Smooth muscle cell (in vitro differentiated cells): ENCODE data around the gene KLK6. TPM values are rescaled to one million over a fixed set of nuclear protein-coding genes. Genes with fewer than 3 reads are reported as not detected.
"Not testable (repeated sequence)": the region's sequence is repeated elsewhere in the genome, so short reads cannot be mapped to it uniquely, and the experiment has no call there.

ENCODE experiments used
- DNase-seq: peaks from one replicate; lab custom pipeline; 2025; ENCODE audit not compliant: unreplicated experiment; lab: John Stamatoyannopoulos, UW
- H2AFZ ChIP-seq: fragments of 200-600 bp; sonication (generic); 2 replicates; pipeline ENCODE4 v1.6.0; 2016; ENCODE audit warnings: antibody characterized with exemption, low read depth, mild to moderate bottlenecking
- H3F3A ChIP-seq: fragments of 200-600 bp; sonication (generic); 2 replicates; pipeline ENCODE4 v1.6.0; 2017; ENCODE audit warnings: antibody characterized with exemption, low read depth
- H3K27ac ChIP-seq: fragments of 200-600 bp; sonication (generic); 2 replicates; pipeline ENCODE4 v1.5.1; 2016; ENCODE audit warnings: low read depth, mild to moderate bottlenecking
- H3K27me3 ChIP-seq: fragments of 200-600 bp; sonication (generic); 2 replicates; pipeline ENCODE4 v1.6.1; 2016; ENCODE audit warnings: low read depth, mild to moderate bottlenecking
- H3K36me3 ChIP-seq: fragments of 200-600 bp; sonication (generic); 2 replicates; pipeline ENCODE4 v1.5.1; 2016; ENCODE audit warnings: low read depth
- H3K4me1 ChIP-seq: fragments of 200-600 bp; sonication (generic); 2 replicates; pipeline ENCODE4 v1.5.1; 2016; ENCODE audit warnings: low read depth
- H3K4me2 ChIP-seq: fragments of 200-600 bp; sonication (generic); 2 replicates; pipeline ENCODE4 v1.6.0; 2016; ENCODE audit warnings: mild to moderate bottlenecking
- H3K4me3 ChIP-seq: fragments of 200-600 bp; sonication (generic); 2 replicates; pipeline ENCODE4 v1.5.1; 2016; ENCODE audit warnings: mild to moderate bottlenecking
- H3K79me2 ChIP-seq: fragments of 200-600 bp; sonication (generic); 2 replicates; pipeline ENCODE4 v1.6.0; 2016; ENCODE audit warnings: low read depth, mild to moderate bottlenecking
- H3K9ac ChIP-seq: fragments of 200-600 bp; sonication (generic); 2 replicates; pipeline ENCODE4 v1.6.0; 2016; ENCODE audit warnings: low read depth
- H3K9me3 ChIP-seq: fragments of 200-600 bp; sonication (generic); replicated peaks from 2 replicates; pipeline ENCODE4 v1.5.1; 2016; ENCODE audit warnings: low read depth
- H4K20me1 ChIP-seq: fragments of 200-600 bp; sonication (generic); 2 replicates; pipeline ENCODE4 v1.6.0; 2016; ENCODE audit warnings: low read depth
- WGBS: methylation state at CpG from one replicate; pipeline ENCODE4 v1.1.7; 2016; ENCODE audit warnings: low lambda C conversion rate; 5-methylcytosine and 5-hydroxymethylcytosine counted together
- polyA plus RNA-seq: library from polyadenylated mRNA; unstranded; fragments of >200 nt; fragmentation: Nextera tagmentation; extraction: Ambion mirVana; gene quantifications from 2 replicates; pipeline ENCODE4 v1.2.1, GENCODE V29; 2016
- total RNA-seq: library from RNA; depleted of rRNA; stranded (reverse); fragments of >200 nt; gene quantifications from 2 replicates; pipeline ENCODE4 v1.2.3, GENCODE V29; 2014
- TF ChIP-seq, protein P1 (sequence below): fragments of 200-600 bp; sonication (generic); IDR thresholded peaks from 2 replicates; pipeline ENCODE4 v1.5.1; 2017; ENCODE audit warnings: borderline replicate concordance, mild to moderate bottlenecking, antibody characterized with exemption; ENCODE audit not compliant: insufficient read depth, poor library complexity, severe bottlenecking

Gene KLK6
- total and polyA plus RNA-seq, 2 experiments from 2014 or later, result 7.1 to 20.7 TPM

- TF ChIP-seq, protein P1, sequence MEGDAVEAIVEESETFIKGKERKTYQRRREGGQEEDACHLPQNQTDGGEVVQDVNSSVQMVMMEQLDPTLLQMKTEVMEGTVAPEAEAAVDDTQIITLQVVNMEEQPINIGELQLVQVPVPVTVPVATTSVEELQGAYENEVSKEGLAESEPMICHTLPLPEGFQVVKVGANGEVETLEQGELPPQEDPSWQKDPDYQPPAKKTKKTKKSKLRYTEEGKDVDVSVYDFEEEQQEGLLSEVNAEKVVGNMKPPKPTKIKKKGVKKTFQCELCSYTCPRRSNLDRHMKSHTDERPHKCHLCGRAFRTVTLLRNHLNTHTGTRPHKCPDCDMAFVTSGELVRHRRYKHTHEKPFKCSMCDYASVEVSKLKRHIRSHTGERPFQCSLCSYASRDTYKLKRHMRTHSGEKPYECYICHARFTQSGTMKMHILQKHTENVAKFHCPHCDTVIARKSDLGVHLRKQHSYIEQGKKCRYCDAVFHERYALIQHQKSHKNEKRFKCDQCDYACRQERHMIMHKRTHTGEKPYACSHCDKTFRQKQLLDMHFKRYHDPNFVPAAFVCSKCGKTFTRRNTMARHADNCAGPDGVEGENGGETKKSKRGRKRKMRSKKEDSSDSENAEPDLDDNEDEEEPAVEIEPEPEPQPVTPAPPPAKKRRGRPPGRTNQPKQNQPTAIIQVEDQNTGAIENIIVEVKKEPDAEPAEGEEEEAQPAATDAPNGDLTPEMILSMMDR, result no peak
- WGBS, result 90% methylated on average over 2 of the region's 2 CpGs
Observed at GRCh38 chr19:50994129-50994528, 24.7 kb upstream of the KLK6 start.

DNA sequence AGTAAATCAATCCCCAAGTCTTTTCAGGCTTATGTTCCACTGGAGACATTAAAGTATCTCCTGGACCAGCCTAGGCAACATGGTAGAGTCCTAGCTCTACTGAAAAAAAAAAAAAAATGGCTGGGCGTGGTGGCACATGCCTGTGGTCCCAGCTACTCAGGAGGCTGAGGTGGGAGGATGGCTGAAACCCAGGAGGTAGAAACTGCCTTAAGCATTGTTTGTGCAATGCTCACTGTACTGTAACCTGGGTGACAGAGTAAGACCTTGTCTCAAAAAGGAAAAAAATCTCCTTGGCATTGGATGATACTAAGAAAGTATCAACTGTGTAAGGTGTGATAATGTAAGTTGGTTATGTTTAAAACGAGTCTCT, 23.3 kb upstream of the KLK6 start:
- no peak overlapping the region for H3K9ac ChIP-seq

More at GRCh38 chr19:50994129-50994528, 24.7 kb upstream of the KLK6 start:
- Histone ChIP-seq H4K20me1 (no peaks in the 10 kb centered on the region), H3K4me2 (no peak overlapping the region), H3K9me3 (no peaks in the 10 kb centered on the region), H3K79me2 (no peaks in the 10 kb centered on the region), H3F3A (no peaks in the 10 kb centered on the region), H3K27me3 (peaks cover 3% of the 10 kb centered on the region), H2AFZ (no peak overlapping the region), H3K4me1 (no peaks in the 10 kb centered on the region), H3K27ac (no peak overlapping the region), H3K9ac (no peak overlapping the region), H3K4me3 (no peak overlapping the region), H3K36me3 (no peaks in the 10 kb centered on the region)
- no peak for DNase-seq

DNA sequence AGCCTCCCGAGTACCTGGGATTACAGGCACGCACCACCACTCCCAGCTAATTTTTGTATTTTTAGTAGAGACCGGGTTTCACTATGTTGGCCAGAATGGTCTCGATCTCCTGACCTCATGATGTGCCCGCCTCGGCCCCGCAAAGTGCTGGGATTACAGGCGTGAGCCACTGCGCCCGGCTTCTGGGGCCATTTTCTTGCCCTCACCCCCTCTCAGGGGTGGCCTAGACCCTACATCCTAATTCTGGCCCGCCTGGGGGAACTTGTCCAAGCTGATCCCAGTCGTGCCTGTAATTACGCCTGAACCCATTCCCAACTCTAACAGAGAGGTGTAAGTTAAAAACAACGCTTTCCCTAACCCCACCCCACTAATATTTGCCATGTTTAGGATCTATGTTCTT, 15.0 kb upstream of the KLK6 start:
- H3K9ac ChIP-seq, H3K4me1 ChIP-seq, H2AFZ ChIP-seq, DNase-seq, H3K79me2 ChIP-seq, H3K27ac ChIP-seq, H3K4me2 ChIP-seq, H4K20me1 ChIP-seq, H3K9me3 ChIP-seq, H3K4me3 ChIP-seq, H3F3A ChIP-seq, H3K36me3 ChIP-seq: not testable (repeated sequence)
- WGBS, result 89% methylated on average over 14 of the region's 14 CpGs
- peaks cover 19% of the 10 kb centered on the region for H3K27me3 ChIP-seq

More for the DNA sequence above, 23.3 kb upstream of the KLK6 start:
- no peak for DNase-seq
- no peak overlapping the region for H3K4me3 ChIP-seq
- no peaks in the 10 kb centered on the region for H4K20me1 ChIP-seq
- no peaks in the 10 kb centered on the region for H3K9me3 ChIP-seq
- TF ChIP-seq, protein P1, result no peak
- H2AFZ ChIP-seq, result no peak overlapping the region
- no peaks in the 10 kb centered on the region for H3F3A ChIP-seq
- H3K4me2 ChIP-seq, result no peak overlapping the region
- H3K4me1 ChIP-seq, result no peaks in the 10 kb centered on the region
- H3K79me2 ChIP-seq, result no peaks in the 10 kb centered on the region
- peaks cover 3% of the 10 kb centered on the region for H3K27me3 ChIP-seq
- no peak overlapping the region for H3K27ac ChIP-seq
- no peaks in the 10 kb centered on the region for H3K36me3 ChIP-seq
- 90% methylated on average over 2 of the region's 2 CpGs for WGBS

- H3K9ac ChIP-seq, result no peak within 1 kb of the TSS
- no peak within 1 kb of the TSS for H3K4me3 ChIP-seq
Observed at GRCh38 chr19:50983625-50984292, 14.4 kb upstream of the KLK6 start, which contains the start of gene KLK7. TSS of gene KLK7 (minus strand) at chr19:50983917. CDS start at chr19:50982399, 1,518 bp downstream.

More at GRCh38 chr19:50983625-50984292, 14.4 kb upstream of the KLK6 start, which contains the start of gene KLK7:
- Histone ChIP-seq H3K36me3 (no peaks in the 10 kb centered on the region), H3K79me2 (no peaks in the 10 kb centered on the region), H3K4me2 (no peak within 1 kb of the TSS), H2AFZ (no peak within 1 kb of the TSS), H3K27ac (no peak within 1 kb of the TSS), H4K20me1 (no peaks in the 10 kb centered on the region), H3K9me3 (no peaks in the 10 kb centered on the region), H3F3A (no peaks in the 10 kb centered on the region), H3K27me3 (peaks cover 19% of the 10 kb centered on the region), H3K4me1 (no peaks in the 10 kb centered on the region)
- TF ChIP-seq, protein P1, result no peak
- 41% methylated on average over 23 of the region's 28 CpGs for WGBS
- DNase-seq, result no peak
